Nucleus accumbens (tissue), 56 donors: ENCODE measurements around the gene RNH1.

Experiments used
- DNase-seq, 56 donors: peaks; one replicate each; lab custom pipeline; 2025; lab: John Stamatoyannopoulos, UW

Gene RNH1

DNA sequence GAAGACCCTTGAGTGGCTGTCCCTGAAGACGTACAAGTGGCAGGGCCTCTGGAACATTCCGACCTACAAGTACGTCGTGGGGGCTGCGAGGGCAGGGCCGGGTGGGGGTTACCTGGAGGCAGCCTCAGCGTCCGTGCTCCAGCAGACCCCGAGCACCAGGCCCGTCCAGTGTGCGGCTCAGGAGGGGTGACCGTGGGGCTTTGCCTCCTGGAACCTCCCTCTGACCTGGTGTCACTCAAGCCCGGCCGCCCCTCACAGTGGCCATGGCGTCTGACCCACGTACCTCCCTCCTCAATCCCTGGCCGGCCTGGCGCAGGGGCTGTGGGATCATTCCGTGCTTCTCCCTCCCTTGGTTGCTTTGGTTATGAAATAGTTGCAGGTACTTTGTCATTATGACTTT lies 18.5 kb downstream of the RNH1 start:
- no peak for DNase-seq

DNA sequence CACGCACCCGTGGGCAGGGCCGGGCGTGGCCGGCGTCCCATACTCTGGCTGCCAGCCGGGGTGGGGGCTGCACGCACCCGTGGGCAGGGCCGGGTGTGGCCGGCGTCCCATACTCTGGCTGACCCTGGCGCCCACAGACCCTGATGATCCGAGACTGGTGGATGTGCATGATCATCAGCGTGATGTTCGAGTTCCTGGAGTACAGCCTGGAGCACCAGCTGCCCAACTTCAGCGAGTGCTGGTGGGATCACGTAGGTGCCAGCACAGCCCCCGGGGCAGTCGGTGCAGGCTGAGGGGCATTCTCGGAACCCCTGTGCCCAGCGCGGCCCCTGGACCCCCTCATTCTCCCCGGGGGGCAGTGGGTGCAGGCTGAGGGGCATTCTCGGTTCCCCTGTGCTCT lies 19.0 kb downstream of the RNH1 start:
- no peak for DNase-seq

DNA sequence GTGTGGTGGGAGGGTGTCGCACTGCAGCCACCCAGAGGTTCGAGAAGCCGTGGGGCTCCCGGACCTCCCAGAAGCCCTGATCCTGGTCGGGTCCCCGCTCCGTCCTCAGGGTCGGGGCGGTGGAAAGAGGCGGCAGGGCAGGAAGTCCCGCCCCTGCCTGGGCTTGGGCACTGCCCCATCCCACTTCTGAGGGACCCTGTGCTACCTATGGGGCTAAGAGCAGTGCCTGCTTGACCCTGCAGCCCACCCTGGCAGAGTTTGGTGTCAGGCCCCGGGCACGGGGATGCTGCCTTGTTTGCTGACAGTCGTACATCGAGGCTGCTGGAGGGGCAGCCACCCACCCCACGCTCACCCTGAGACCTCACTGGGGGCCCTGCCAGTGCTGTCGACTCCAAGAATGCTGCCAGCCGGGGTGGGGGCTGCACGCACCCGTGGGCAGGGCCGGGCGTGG lies 19.4 kb downstream of the RNH1 start:
- no peak for DNase-seq

DNA sequence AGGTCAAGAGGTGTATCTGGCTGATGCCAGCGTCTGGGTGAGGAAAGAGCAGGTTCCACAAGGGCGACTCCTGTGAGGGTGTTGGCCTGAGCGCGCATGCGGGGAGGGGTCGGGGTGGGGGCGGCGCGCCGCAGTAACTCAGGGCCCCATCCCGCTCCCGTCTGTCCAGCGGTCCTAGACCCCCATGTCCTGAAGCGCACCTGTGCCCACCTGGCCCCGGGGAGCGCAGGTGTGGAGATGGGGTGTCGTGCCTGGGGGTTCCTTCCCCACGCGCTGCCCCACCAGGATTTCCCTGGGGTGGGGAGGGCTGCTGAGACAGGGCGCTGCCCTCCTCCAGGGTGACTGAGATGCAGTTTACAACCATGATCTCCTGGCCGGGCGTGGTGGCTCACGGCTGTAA lies 20.9 kb downstream of the RNH1 start:
- DNase-seq, result no peak

DNA sequence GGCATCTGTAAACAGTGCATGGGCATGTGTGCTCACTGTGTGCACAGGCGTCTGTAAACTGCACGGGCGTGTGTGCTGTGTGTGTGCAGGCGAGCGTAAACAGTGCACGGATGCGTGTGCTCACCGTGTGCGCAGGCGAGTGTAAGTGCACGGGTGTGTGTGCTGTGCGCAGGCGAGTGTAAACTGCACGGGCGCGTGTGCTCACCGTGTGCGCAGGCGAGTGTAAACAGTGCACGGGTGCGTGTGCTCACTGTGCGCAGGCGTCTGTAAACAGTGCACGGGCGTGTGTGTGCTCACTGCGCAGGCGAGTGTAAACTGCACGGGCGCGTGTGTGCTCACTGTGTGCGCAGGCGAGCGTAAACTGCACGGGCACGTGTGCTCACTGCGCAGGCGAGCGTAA lies 22.4 kb downstream of the RNH1 start:
- DNase-seq, result no peak

DNA sequence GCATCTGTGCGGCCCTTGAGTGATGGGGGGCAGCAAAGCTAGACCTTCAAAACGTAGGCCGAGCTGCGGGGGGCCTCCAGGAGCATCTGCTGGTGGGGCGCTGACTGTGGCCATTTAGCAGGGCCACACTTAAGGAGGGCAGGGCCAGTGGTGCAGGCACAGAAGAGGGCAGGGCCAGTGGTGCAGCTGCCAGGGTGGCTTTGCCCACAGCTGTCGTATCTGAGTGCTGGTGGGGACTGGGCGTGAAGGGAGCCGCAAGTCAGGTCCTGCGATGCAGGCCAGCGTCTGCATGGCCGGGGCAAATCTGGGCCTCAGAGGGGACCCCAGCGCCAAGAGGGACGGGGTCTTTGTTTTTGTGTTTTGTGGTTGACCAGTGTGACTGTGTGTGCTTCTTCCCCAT lies 27.7 kb downstream of the RNH1 start:
- DNase-seq, result peak in 9 of 56 donors; percentile 13 to 50 (median 29)

DNA sequence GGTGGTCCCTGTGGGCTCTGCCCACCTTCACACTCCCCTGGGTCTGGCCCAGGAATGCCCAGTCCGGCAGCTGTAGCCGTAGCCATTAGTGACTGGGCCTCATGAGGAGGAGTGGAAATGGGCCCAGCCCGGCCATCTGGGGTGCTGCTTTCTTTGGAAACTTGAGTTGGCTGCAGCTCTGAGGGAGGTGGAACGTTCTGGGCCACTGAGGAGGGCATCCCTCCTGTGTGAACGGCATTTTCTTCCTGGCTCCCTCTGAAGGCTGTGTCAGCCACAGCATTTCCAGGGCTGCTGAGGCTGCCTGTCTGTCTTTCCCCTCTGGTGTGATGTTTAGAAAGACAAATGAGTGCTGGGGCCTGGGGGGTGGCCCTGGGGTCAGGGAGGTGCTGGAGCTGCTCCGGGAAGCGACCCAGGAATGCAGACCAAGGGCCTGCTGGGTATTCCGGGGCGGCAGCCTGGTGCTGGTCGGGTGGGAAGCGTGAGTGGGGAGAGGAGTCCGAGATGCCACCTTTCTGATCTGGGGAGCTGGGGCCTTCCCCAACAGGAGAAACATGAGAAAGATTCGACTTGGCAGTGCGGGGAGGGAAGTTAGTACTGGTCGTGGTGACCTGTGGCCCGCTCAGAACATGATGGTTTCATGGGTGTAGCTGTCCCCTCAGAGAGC lies 29.9 kb downstream of the RNH1 start:
- peak in 1 of 56 donors; percentile 34 for DNase-seq

DNA sequence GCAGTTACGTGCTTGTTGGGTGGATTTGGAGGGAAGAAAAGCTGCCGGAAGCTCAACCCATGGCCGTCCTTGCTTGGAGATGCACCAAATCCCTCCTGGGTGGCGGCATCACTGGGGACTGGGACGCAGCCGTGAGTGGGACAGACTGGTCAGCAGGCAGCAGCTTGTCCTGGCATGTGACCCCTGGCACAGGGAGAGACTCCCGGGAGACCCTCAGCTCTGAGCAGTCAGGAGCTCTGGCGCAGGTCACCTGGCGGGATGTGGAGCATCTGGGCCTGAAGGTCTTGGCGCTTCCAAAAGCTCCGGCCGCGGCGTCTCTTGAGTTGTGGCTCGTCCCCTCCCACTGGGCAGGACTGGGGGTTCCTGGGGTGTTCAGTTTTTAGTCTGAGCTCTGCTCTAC lies 30.6 kb downstream of the RNH1 start:
- DNase-seq, result no peak

DNA sequence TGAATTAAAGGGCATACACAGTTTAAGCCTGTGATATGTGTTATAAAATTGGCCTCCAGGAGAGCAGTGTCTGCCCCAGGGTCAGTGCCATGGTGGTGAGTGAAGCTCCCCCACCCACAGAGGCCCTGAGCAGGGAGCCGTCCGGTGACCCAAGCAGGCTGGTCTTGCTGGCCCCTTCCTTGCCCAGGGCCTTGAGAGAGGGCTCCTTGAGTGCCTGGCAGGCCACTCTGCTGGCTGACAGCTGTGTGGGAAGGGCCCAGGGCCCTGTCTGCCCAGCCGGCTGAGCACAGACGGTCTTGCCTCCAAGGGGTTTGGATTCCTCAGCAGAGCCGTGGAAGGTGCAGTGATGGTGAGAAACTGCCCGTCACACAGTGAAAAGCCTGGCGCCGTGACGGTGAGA lies 31.1 kb downstream of the RNH1 start:
- DNase-seq, result no peak

DNA sequence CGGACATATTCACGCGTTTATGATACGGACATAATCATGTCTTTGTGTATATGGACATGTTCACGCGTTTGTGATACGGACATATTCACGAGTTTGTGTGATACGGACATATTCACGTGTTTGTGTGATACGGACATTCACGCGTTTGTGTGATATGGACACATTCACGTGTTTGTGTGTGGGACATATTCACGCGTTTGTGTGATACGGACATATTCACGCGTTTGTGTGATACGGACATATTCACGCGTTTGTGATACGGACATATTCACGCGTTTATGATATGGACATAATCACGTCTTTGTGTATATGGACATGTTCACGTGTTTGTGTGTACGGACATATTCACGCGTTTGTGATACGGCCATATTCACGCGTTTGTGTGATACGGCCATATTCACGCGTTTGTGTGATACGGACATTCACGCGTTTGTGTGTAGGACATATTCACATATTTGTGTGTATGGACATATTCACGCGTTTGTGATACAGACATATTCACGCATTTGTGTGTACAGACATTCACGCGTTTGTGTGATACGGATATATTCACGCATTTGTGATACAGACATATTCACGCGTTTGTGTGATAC lies 32.0 kb downstream of the RNH1 start:
- no peak for DNase-seq

DNA sequence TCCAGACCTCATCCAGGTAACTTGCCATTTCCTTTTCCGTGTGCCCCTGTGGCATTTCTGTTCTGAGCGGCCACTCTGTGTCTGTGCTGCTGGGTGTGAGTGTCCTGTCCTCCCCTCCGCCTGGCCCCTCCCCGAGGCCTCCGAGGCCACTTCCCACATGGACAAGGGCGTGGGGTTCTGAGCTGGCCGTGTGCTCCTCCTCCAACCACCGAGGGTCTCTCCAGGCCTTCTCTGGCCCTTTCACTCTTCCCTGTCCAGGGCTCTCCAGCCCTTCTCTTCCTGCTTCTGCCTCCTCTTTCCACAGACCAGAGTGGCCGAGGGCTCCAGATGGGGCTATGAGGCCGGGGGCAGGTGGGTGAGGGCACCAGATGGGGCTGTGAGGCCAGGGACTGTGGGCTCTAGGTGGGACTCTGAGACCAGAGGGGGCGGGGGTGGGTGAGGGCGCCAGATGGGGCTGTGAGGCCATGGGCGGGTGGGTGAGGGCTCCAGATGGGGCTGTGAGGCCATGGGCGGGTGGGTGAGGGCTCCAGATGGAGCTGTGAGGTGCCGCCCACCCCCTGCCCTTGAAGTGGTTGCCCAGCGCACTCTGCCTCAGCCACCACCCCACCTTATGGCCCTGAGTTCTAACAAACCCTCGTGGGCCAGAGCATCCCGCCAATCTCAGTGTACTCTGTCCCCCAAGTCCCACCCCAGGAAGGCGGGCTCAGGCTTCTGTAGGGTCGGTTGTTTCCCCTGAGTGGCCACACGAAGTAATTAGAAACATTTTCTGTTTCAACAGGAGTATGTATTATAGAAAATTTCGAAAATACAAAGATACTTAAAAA lies 32.9 kb downstream of the RNH1 start:
- no peak for DNase-seq

DNA sequence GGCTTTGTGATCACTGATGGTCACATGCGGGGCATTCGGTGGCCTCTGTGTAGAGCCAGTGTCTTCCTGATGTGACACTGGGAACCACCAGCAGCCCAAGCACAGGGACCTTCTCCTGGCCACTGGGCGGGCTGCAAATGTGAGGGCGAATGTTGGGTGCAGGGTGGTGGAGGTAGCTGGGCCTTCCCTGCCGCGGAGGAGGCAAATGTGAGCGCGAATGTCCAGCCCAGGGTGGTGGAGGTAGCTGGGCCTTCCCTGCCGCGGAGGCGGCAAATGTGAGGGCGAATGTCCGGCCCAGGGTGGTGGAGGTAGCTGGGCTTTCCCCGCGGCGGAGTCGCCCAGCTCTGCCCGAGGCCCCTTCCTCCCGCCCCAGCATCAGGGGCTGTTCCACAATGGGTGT lies 33.6 kb downstream of the RNH1 start:
- DNase-seq, result no peak

DNA sequence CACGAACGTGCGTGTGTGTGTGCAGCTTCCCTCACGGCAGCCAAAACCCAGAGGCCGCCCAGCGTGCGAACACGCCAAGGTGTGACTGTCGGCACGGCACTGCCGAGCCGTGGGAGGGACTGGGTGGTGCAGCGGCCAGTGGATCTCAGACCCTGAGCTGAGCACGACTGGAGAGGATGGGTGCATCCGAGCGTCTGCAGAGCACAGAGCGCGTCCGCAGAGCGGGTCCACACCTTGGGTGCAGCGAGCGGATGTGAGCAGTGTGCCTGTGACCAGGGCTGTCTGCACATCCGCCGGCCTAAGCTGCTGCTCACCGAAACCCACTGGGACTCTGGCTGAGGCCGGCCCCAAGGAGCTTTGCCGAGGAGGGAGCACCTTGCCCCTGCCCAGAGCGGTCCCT lies 34.2 kb downstream of the RNH1 start:
- DNase-seq, result no peak

DNA sequence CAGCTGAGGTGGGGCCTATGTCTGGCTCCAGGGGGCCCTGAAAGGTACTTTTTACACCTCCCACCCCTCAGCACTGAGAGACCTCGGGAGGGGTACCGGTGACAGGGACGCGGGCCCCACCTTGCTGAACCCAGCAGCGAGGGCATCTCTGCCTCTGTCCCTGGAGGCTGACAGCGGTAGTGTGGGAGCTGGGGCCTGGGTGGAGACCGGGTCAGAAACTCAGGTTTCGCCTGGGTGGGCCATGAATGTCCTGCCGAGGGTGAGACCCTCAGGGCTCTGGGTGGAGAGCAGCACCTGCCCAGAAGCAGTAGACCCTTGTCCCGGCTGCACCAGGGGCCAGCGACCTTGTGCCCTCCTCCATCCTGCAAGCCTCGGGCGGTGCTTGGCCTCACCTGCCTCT lies 34.8 kb downstream of the RNH1 start:
- no peak for DNase-seq

DNA sequence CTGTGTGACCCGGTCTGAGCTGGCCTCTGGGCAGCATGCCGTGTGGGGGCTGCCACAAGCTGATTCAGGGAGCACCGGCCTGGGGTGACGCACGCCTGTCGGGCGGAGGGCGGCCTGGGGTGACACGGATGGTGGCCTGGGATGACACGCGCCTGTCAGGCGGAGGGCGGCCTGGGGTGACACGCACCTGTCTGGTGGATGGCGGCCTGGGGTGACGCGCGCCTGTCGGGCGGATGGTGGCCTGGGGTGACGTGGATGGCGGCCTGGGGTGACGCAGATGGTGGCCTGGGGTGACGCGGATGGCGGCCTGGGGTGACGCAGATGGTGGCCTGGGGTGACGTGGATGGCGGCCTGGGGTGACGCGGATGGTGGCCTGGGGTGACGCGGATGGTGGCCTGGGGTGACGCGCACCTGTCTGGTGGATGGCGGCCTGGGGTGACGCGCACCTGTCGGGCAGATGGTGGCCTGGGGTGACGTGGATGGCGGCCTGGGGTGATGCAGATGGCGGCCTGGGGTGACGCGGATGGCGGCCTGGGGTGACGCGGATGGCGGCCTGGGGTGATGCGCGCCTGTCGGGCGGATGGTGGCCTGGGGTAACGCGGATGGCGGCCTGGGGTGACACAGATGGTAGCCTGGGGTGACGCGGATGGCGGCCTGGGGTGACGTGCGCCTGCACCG lies 35.4 kb downstream of the RNH1 start:
- DNase-seq, result no peak

DNA sequence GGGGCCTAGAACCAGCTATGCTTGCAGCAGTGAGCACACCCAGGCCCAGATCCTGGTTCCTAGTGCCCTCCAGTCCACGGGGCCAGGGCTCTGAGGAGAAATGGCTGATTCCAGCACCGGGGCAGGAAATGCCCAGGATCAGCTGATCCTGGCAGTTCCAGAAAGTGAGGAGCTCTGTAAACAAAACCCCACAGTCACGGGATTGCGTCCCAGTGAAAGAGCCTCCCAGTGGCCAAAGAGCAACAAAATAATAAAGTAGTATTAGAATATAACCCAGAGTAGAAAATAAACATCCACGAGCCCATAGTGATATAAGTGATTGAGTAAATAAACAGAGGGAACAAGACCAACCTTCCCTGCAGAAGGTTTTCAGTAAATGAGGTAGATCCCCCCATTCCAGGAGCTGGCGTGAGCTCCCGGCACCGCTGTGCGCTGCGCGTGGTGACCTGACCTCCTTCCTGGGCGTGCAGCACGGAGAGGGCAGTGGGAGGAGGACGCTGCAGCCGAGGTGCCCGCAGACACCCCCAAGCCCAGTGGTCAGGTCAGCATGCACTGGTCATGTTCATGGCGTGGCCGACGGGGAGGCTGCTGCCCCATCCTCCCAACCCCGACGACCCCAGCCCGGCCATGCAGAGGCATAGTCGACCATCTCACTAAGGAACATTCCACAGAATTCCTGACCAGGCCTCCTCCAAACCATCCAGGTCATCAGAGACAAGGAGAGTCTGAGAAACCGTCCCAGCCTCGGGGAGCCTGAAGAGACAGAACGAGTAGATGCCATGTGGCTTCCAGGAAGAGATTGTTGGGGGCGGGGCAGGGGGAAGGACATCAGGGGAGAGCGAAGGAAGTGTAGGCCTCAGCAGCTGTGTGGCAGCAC lies 37.1 kb downstream of the RNH1 start:
- peak in 52 of 56 donors; percentile 24 to 84 (median 63) for DNase-seq

DNA sequence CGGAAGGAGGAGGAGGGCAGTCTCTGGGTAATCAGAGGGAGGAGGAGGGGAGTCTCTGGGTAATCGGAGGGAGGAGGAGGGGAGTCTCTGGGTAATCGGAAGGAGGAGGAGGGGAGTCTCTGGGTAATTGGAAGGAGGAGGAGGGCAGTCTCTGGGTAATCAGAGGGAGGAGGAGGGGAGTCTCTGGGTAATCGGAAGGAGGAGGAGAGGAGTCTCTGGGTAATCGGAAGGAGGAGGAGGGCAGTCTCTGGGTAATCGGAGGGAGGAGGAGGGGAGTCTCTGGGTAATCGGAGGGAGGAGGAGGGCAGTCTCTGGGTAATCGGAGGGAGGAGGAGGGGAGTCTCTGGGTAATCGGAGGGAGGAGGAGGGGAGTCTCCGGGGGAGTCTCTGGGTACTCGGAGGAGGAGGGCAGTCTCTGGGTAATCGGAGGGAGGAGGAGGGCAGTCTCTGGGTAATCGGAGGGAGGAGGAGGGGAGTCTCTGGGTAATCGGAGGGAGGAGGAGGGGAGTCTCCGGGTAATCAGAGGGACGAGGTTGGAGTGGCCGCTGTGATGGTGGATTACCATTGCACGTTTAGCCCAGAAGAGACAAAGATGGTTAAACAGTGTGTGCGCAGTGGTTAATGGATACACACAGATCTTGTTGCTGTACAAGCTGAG lies 37.9 kb downstream of the RNH1 start:
- DNase-seq, result peak in 2 of 56 donors; percentile 26 to 29

DNA sequence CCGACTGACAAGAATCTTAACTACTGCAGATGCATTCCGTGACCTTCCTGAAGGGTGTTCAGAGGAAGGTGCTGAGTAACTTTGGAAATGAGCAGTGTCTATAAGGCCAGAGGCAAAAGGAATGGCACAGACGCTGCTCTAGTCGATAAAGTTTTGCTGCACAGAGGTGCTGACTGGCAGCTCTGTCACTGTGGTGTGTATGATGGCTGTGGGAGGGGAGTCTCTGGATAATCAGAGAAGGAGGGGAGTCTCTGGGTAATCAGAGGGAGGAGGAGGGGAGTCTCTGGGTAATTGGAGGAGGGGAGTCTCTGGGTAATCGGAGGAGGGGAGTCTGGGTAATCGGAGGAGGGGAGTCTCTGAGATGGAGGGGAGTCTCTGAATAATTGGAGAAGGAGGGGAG lies 38.5 kb downstream of the RNH1 start:
- peak in 1 of 56 donors; percentile 25 for DNase-seq

DNA sequence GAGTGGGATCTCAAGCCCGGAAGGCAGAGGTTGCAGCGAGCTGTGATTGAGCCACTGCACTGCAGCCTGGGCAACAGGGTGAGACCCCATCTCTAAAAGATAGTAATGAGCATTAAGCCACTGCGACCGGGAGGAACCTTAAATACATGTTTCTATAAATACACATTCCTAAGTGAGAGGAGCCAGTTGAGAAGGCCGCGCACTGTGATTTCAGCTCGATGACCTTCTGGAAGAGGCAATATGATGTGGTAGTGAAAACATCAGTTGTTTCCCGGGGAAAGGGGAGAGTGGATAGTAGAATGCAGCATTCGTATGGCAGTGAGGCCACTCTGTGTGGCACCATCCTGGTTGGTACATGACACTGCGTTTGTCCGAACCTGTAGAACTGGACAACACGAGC lies 39.0 kb downstream of the RNH1 start:
- DNase-seq, result no peak
